Liver (tissue), 3 donors: ENCODE measurements around the gene UBTD2.

Experiments
- CTCF ChIP-seq: fragments of 150-350 bp; IDR thresholded peaks from 2 replicates; pipeline ENCODE4 v1.5.1; 2017; ENCODE audit warnings: improper control_type of control experiment, low read depth, low read length; ENCODE audit not compliant: missing input control
- GABPA ChIP-seq, 2 donors: IDR thresholded peaks in 1 of 2; conservative IDR thresholded peaks in 1 of 2; 2 replicates each; pipeline ENCODE4 v1.6.1; 2016; ENCODE audit warnings: antibody characterized with exemption in 2 of 2, mild to moderate bottlenecking in 1 of 2, moderate library complexity in 1 of 2
- HNF4G ChIP-seq: IDR thresholded peaks from 2 replicates; pipeline ENCODE4 v1.6.1; 2016; ENCODE audit warnings: antibody characterized with exemption
- MAX ChIP-seq: IDR thresholded peaks from 2 replicates; pipeline ENCODE4 v1.6.1; 2016; ENCODE audit warnings: antibody characterized with exemption
- RAD21 ChIP-seq, 2 donors: IDR thresholded peaks; 2 replicates each; pipeline ENCODE4 v1.6.1; 2016; ENCODE audit warnings: antibody characterized with exemption in 2 of 2, mild to moderate bottlenecking in 2 of 2
- SP1 ChIP-seq: IDR thresholded peaks from 2 replicates; pipeline ENCODE4 v1.6.1; 2018; ENCODE audit warnings: antibody characterized with exemption, mild to moderate bottlenecking
- TAF1 ChIP-seq: conservative IDR thresholded peaks from 2 replicates; pipeline ENCODE4 v1.6.1; 2016; ENCODE audit warnings: antibody characterized with exemption, mild to moderate bottlenecking
- YY1 ChIP-seq: IDR thresholded peaks from 2 replicates; pipeline ENCODE4 v1.6.1; 2016; ENCODE audit warnings: antibody characterized with exemption, mild to moderate bottlenecking
- ZBTB33 ChIP-seq: IDR thresholded peaks from 2 replicates; pipeline ENCODE4 v1.6.1; 2016; ENCODE audit warnings: antibody characterized with exemption
- TF ChIP-seq, protein P1 (sequence below): IDR thresholded peaks from 2 replicates; pipeline ENCODE4 v1.6.1; 2016; ENCODE audit warnings: antibody characterized with exemption, mild to moderate bottlenecking
- donor health status: healthy.
- donor health status: healthy.

- TF ChIP-seq CTCF (no peak), GABPA (IDR thresholded peaks at IDR 0.05 in 1 of 2, conservative IDR thresholded peaks at IDR 0.05 in 1 of 2) (no peak), TAF1 (no peak), ZBTB33 (no peak), HNF4G (no peak), SP1 (no peak), RAD21 (IDR thresholded peaks at IDR 0.05) (no peak), YY1 (no peak), MAX (no peak)
- TF ChIP-seq, protein P1, sequence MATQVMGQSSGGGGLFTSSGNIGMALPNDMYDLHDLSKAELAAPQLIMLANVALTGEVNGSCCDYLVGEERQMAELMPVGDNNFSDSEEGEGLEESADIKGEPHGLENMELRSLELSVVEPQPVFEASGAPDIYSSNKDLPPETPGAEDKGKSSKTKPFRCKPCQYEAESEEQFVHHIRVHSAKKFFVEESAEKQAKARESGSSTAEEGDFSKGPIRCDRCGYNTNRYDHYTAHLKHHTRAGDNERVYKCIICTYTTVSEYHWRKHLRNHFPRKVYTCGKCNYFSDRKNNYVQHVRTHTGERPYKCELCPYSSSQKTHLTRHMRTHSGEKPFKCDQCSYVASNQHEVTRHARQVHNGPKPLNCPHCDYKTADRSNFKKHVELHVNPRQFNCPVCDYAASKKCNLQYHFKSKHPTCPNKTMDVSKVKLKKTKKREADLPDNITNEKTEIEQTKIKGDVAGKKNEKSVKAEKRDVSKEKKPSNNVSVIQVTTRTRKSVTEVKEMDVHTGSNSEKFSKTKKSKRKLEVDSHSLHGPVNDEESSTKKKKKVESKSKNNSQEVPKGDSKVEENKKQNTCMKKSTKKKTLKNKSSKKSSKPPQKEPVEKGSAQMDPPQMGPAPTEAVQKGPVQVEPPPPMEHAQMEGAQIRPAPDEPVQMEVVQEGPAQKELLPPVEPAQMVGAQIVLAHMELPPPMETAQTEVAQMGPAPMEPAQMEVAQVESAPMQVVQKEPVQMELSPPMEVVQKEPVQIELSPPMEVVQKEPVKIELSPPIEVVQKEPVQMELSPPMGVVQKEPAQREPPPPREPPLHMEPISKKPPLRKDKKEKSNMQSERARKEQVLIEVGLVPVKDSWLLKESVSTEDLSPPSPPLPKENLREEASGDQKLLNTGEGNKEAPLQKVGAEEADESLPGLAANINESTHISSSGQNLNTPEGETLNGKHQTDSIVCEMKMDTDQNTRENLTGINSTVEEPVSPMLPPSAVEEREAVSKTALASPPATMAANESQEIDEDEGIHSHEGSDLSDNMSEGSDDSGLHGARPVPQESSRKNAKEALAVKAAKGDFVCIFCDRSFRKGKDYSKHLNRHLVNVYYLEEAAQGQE, result no peak
These were observed 31.1 kb downstream of the UBTD2 start for GRCh38 chr5:172252501-172252900.
